Measurements from ENCODE around the gene LRFN4. TPM values are rescaled to one million over a fixed set of nuclear protein-coding genes. Genes with fewer than 3 reads are reported as not detected.

The LRFN4 gene
- polyA plus RNA-seq, 10 donors: 13.7 to 26.0 (median 19.0) TPM

DNA sequence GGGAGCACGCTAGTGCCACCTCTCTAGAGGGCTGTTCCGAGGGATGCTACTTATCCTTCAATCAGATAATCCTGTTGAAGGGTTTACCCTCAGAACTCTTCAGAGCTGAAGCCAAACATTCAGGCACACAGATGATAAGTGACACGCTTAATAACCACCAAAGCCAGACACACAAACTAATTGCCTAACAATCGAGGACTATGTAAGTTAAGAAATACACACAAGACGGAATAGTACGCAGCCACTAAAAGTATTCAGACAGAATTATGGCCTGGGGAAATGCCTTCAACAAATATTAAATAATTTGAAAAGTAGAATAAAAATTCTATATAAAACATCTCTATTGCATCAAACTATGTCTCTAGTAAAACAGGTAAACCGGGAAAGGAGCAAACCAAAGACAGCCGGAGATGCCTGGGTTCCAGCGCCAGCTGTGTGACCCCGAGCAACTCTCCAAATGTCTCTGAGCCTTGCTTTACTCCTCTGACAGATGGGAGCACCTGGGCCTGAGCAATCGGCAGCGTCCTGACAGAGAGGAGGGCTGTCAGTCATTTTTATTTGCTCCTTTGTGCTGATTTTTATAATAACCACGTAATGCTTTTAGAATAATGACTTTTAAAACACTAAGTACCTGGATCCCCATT, 11.3 kb downstream of the LRFN4 start:
- DNase-seq: no peak

DNA sequence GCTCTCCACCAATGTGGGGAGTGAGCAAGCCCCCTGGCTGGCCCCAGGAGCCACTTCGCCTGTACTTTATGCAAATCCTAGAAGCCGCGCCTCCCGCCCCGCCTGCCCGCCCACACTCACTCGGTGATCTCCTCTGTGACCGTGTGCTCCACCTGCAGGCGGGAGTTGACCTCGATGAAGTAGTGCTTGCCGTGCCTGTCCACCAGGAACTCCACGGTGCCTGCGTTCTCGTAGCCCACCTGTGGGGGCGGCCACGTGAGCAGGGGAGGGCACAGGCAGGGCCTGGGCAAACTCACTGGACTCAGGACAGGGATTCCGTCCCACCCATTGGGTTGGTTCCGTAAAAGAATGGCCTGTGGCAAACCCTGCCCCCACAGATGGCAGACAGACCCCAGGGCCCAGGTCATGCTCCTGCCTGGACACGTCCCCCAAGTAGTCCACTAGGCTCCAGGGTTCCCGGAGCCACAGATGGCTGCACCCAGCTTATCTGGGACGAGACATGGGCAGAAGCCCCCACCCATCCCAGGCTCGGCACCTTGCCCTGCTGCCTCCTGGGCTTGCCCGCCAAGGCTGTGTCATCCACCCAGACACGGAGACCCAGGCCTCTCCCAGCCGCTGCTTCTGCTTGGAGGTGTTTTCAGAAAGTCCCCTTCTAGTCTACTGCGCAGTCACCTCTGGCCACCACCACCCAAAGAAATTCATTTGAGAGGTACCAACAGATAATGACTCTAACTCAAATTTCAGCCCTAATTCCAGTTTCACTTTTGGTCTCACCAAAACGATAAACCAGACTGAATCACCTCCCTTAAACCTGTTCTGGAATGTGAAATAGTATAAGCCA, 12.1 kb downstream of the LRFN4 start:
- DNase-seq: no peak

DNA sequence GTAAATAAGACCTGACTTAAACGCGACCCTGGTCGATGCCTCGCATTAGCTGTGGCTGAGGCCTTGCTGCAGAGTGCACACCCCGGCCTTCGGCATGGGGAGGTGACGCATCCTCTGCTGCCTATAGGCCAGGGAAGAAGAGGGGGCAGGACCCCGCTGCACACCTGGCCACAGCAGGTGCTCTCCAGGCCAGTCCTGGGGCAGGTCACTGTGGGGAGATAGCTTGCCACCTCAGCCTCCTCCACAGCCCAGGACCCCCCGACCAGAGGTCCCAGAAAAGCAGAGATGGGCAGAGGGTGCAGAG, 12.7 kb downstream of the LRFN4 start:
- no peak for DNase-seq

DNA sequence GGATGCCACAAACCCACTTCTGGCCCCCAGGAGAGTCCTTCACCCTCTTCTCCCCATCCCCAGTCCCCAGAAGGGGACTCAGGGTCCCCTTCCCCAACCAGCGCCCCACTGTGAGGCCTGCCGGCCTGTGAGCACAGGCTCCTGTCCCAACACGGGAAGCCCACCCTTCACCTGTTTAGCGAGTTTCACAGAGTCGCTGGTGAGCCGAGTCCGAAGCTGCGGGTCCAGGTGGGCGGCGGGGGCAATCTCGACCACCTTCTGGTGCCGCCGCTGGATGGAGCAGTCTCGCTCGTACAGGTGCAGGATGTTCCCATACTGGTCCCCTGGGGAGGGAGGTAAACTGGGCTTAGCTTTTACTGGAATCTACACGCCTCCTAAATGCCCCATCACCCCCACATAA, 13.3 kb downstream of the LRFN4 start:
- no peak for DNase-seq

GRCh38 chr11:66870616-66871520, 14.0 kb downstream of the LRFN4 start:
- no peak for DNase-seq

- DNase-seq: no peak
Measured at GRCh38 chr11:66871521-66871901, 14.6 kb downstream of the LRFN4 start.

- DNase-seq: no peak
Measured at GRCh38 chr11:66874232-66874631, 17.4 kb downstream of the LRFN4 start.

DNA sequence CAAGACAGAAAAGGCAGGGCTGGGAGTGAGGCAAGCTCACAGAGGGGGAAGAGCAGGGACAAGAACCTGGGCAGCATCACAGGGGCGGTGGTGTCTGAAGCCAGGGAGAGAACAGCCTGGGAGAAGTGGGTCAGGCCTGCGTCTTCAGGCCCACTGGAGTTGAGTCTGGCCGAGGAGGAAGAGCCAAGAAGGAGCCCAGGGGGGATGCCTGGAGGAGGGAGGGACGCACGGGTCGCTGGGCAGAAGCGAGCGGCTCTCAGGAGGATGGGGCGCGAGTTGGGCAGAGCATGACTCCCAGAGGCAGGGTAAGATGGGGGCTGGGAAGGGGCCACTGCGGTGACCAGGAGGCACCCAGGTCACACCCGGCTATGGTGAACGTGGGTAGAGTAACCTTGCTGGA, 18.5 kb downstream of the LRFN4 start:
- DNase-seq: no peak

- peak in 1 of 3 donors; percentile 19 for DNase-seq
Measured at GRCh38 chr11:66877588-66878385, 20.9 kb downstream of the LRFN4 start.

DNA sequence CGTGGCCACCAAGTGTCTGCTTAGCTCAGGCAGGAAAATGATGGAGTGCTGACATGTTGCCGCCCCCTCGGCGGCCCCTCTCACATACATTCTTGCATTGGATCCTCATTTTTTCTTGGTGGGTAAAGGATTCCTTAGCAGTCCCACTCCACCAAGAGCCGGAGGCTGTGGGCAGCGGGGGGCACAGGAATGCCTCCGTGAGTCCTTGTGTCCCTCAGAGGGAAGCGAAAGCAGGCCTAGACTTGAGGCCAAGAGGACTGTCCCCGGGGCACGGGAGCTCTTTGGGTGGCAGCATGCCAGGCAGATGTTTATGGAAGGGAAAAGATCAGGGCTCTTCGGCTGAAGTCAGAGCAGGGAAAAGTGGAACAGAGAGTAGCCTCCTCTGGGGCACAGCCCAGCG, 21.6 kb downstream of the LRFN4 start:
- peak in 1 of 3 donors; percentile 51 for DNase-seq

GRCh38 chr11:66879000-66879399, 22.1 kb downstream of the LRFN4 start:
- no peak for DNase-seq

DNA sequence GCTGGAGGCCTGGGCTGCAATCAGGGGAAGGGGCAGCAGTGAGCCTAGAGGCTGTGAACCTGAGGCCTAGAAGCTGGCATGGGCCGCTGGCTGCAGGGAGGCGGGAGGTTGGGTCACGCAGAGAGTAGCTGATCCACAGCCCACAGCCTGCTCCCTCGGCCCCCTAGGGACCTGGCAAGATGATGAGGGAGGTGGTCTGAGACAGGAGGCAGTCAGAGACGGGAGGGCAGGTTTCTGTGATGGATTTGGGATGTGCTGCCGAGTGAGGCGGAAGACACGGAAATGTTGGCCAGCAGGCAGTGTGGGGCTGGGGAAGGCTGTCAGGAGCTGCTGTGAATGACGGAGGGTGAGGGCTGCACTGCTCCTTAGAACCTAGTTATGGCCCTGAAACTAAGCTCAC, 22.7 kb downstream of the LRFN4 start:
- no peak for DNase-seq

DNA sequence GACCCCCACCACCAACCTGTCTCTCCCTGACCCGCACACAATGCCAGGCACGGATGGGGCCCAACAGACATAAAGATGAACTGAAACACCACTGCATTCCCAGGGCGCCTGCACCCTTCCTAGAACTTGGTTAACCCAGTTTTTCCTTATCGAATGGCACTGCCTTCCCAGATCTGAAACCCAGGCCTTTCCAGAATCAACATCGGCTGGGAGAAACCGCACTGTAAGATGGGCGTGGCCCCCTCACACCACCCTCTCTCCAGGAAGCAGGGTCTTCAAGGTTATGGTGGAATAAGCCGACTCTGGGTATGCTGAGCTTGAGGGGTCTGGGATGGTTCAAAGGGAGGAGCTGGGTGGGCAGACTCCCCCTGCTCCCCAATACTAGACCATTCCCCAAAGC, 23.1 kb downstream of the LRFN4 start:
- no peak for DNase-seq

DNA sequence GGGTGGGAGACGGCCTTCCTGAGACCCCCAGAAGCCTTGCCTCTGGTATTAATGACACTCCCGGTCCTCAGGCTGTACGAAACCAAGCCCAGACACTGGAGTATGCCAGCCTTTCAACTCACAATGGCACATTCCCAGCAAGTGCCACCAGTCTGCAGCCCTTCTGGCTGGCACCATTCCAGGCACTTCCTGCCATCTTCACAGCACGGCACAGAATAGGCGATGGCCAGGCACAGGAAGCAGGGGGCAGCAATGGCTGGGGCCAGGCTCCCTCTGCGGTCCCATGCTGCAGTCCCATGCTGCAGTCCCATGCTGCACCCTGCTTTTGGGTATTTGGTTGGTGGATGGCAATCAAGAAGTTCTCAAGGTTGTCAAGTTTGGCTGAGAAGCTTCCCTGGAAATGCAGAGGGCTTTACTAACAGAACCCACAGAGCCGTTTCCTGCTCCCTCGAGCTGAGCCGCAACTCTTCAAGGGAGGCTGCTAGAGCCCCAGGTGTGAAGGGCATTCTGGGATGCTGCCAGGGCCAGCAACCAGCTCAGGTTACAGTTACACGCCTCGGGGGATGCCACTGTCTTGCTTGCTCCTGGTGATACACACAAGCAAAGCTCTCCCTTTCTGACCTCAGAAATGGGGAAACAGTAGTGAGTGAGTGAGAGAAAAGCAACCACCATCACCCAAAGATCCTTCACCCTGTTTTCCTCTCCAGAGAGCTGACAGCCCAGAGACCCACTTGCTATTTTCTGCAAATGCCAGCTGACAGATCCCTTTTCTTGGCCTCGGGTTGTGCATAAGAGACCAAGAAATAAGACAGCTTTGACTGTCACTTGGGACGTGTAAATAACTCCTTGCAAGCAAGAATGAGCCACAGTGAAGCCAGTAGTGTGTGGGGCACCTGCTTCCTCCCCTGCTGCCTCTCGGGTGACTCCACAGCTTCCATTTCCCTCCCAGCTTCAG, 23.9 kb downstream of the LRFN4 start:
- DNase-seq: no peak

DNA sequence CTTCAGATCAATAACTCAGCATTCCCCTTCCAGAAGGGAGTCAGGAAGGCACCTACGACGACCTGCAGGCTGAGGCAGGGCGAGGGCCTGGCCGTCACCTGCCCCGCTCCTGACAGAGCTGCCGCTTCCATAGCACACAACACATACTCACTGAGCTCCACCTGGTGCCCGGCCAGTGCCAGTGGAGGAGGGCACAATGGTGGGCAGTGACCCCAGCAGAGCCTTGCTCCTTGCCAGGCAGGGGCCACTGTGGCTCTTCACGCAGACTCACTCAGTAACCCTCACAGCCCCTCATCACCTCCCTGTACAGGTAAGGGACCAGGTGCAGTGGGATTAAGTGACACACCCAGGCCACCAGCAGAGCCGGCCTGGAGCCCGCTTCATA, 24.6 kb downstream of the LRFN4 start:
- DNase-seq: no peak

GRCh38 chr11:66881927-66882452, 25.1 kb downstream of the LRFN4 start:
- DNase-seq: no peak

DNA sequence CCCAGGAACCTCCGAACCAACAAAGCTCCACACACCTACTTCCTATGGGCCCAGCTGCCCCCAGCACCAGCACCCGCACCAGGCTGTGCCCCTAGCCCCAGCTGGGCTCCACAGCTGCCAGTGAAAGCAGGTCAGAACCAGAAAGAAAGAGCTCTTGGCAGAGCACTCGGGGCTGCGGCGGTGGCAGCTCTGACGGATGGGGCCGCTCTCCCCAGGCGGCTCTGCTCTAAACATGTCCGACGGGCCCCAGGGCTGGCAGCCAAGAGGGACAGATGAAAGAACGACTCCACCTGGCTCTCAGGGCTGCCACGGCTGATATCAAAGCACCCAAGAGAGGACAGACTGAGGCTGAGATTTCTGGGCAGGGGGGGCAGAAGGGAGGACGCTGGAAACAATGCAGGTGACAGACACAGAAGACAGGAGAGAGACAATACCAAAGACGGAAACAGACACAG, 25.7 kb downstream of the LRFN4 start:
- DNase-seq: no peak

DNA sequence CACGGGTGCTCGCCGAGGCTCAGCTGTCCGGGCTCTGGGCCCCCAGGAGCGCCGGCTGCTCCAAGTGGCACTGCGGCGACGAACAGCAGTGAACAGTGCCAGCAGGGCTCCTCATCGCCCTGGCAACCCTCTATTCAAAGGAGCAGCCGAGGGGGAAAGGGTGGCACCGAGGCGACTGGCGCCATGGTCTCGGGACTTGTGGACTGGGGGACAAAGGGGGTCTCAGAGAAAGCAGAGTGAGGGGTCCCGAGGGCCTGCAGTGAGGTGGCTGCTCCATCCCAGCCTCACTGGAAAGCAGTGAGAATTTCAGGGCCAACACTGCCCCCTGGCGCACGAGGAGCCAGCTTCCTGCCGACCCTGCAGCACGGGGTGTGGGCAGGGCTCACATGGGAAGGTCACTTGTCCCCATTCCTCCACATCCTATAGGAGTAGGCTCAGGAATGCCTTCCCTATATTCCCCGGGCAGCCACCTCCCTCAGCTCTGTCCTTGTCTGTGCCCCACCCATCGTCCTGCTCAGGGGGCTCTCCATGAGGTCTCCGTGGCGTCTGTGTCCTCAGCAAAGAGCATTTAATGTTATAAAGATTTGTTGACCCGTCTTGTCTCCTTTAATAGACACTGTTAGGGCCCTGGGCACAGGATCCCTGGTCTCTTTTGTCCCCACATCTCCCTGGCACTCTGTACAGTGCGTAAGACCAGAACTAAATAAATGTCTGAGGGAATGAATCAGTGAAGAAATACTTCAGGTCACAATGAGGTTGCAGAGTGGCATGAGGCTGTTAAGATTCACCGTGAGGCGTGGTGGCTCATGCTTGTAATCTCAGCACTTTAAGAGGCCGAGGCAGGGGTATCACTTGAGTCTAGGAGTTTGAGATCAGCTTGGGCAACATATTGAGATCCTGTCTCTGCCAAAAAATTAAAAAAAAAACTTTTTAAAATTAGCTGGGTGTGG, 26.4 kb downstream of the LRFN4 start:
- peak in 2 of 3 donors; percentile 41 to 61 for DNase-seq

DNA sequence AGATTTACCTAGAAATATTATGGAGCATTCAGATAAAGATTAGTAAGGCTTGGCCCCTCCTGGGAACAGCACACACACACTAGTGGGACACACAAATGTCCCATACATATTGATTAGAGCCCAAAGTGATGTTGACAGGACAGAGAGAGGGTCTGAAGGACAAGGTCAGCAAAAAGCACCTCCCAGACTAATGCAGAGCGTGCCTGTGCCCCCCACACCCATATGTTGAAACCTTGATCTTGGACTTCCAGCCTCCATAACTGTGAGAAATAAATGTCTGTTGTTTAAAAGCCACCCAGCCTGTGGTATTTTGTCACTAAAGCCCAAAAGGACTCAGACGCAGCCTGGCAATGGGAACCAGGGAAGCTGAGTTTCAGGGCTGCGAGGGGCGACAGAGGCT, 27.6 kb downstream of the LRFN4 start:
- DNase-seq: no peak

Data from muscle of back (tissue), 11 donors.